HG03460 (cell line): ENCODE measurements around the gene AQP12A.

Experiments used
- ATAC-seq: cut with Tn5 transposase; IDR thresholded peaks from one replicate; pipeline ENCODE4 v1.9.1; 2021; ENCODE audit not compliant: unreplicated experiment

The AQP12A gene

DNA sequence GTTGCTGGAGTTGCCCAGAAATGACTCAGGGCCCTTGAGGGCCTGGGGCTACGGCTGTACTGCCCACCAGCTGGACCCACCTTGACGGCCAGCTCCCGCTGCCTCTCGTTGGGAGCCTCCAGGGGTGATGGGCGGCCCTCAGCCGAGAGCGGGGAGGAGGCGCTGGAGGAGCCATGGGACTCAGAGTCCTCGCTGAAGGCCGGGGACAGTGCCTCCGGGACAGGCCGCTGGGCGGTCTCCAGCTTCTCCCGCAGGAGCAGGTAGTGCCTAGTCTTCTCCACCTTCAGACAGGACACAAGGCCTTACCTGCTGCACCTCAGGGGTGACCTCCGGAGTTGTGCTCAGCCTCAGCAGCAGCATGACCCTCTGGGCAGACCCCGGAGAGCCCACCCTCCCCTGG lies 30.7 kb downstream of the AQP12A start:
- ATAC-seq, result no peak

DNA sequence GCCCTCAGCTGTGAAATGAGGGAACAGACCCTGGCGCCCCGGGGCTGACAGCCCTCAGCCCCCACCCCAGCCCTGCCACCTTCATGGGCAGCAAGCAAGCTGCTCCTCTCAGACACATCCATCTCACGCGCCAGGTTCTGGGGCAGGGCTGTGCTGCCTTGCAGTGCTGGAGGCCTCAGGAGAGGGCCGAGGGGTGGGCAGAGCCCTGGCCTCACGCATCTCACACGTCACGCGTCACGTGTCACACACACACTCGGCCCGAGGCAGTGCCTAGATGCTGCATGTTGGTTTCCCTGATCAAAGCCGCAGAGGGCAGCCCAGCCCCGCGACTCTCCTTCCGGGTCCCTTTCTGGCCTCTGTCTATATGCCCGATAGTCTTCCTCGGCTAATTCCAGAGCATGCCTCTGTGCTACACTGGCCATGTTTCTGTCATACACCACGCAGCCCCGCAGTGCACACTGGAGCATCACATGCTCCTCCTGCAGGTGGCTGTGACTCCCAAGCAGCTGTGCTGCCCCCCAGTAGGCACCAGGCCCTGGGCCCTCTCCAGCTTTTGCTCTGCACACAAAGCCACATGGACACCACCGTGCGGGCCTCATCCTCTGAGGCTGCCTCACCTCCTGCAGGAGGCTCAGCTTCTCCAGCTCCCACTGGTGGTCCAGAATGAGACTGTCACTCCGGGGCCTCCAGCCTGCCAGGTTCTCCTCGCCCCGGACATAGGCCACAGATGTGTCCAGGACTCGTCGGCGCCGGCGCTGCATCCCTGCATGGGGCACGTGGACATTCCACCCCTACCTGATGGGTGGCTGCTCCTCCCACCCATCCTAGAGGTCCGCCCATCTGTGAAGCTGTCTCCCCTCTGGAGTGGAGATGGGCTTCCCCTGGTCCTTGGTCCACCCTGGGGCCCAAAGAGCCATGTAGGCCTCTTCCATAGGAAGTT lies 31.4 kb downstream of the AQP12A start:
- ATAC-seq, result no peak

- no peak for ATAC-seq
Measured at GRCh38 chr2:240723851-240724250, 32.2 kb downstream of the AQP12A start.

DNA sequence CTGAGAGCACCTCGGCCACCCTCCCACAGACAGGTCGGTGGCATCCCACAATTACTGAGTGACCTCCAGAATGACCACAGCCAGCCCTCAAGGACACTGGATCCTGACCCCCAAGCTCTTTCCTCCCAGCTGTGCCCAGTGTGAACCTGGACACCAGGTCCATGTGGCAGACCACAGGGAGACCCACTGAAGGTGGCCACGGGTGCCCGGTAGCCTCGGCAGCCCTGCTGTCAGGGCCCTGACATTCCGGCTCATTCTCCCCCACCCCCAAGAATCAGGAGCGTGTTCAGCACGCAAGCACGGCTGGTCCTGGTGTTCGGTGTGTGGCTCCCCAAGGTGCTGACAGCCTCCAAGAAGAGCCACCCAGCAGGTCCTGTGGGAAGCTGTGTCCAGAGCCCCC lies 32.8 kb downstream of the AQP12A start:
- no peak for ATAC-seq

- ATAC-seq, result no peak
Measured at GRCh38 chr2:240725266-240725665, 33.6 kb downstream of the AQP12A start.

- no peak for ATAC-seq
Measured at GRCh38 chr2:240725671-240726070, 34.0 kb downstream of the AQP12A start.

DNA sequence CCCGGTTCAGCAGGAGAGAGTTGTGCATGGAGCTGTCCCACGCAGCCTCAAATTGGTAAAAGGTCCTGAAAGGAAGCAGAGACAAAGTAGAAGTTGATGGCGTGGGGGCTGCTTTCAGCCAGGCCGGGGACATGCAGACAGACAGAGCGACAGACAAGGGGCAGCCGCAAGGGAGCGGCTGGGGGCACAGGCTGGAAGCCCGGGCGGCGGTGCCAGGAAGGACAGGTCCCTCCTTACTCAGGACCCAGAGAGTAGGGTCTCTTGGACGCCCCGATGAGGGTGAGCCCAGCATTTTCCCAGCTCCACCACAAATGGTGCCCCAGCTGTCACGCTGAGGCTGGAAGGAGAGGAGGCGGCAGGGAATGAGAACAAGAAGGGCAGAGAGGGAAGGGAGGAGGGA lies 35.2 kb downstream of the AQP12A start:
- no peak for ATAC-seq

DNA sequence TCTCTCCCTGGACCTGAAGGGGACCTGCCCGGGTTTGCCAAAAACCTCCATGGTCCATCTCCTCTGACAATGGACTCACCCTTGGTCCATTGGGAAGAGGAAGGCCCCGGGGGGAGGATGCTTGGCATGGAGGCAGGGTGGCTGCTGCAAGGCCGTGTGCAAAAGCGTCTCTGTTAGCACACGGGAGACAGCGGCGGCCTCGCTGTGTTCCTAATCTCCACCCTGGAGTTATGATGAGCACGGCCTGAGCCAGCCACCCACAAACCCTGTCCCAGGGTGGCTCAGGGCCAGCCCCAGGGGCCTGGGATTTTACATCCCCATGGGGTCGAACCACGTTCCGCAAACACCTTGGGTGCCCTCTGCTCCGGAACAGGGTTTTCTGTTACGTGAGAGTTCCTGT lies 35.8 kb downstream of the AQP12A start:
- ATAC-seq, result no peak

DNA sequence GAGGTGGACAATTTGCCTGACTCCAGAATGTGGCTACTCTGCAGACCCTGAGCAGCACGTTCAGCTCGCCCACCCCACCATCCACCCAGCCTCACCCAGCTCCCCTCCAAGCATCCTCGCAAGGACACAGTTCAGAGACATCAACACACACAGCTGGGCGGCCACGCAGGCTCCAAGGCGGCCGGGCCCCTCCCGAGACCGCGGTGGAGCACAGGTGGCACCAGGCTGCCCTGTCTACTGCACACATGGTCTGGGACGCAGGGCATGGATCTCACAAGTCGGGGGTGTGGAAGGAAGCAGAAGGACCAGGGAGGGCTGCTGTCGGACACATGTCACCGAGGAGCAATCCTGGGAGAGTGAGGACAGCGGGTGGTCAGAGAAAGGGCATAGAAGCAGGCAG lies 36.2 kb downstream of the AQP12A start:
- no peak for ATAC-seq

- no peak for ATAC-seq
Measured at GRCh38 chr2:240728361-240728760, 36.7 kb downstream of the AQP12A start.

GRCh38 chr2:240728827-240729226 lies 37.2 kb downstream of the AQP12A start:
- no peak for ATAC-seq

DNA sequence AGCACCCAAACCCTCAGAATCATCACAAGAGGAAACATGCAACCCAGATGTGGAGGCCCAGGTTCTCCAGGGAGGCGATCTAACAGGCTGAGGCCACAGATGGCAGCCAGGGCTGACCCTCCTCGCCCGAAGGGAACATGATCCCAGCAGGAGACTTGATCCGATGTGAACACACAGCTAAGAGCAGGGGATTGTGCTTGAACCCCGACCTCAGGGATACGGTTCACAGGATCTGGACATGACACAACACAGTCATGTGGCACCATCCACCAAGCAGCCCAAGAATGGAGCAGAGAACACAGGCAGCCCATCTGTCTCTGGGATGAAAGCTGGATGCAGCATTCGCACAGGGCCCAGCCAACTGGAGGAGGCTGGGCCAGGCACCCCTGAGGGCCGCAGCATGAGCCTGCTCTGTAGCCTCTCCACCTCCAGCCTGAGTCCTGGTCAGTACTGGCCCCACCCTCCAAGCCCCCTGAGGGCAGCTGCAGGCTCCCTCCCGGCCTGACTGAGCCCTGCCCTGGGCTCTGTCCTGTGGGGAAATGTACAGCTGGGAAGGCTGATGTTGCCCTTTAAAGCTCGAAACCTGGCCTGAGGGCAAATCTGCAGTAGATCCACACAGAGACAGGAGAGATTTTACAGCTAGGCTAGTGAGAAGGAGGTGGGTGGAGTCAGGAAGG lies 39.0 kb downstream of the AQP12A start:
- ATAC-seq, result no peak

DNA sequence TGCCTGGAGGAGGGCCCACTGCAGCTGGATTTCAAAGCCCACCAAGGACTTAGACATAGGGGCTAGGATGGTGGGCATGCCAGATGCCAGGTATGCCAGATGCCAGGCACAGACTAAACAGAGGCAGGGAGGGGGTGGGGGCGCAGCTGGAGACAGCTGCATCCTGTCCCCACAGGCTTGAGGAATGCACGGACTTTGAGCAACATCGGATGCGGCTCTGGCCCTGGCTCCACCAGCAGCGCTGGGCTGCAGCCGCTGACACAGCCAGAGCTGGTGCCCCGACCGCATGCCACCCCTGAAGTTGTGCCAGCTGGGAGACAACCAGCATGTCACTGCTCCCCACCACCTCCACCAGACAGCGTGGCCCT lies 39.5 kb downstream of the AQP12A start:
- no peak for ATAC-seq

DNA sequence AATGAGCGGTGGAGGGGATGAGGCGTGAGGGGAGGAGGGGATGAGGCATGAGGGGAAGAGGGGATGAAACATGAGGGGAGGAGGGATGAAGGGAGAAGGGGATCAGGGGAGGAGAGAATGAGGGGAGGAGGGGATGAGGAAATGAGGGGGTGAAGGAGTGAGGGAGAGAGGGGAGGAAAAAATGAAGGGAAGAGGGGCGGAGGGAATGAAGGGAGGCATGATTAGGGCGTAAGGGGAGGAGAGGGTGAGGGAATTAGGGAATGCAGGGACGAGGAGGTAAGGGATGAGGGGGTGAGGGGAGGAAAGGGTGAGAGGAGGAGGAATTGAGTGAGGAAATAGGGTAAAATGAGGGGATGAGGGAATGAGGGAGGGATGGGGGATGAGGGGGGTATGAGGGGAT lies 40.5 kb downstream of the AQP12A start:
- no peak for ATAC-seq

GRCh38 chr2:240732911-240733622 lies 41.4 kb downstream of the AQP12A start:
- no peak for ATAC-seq

GRCh38 chr2:240733803-240734495 lies 42.3 kb downstream of the AQP12A start:
- no peak for ATAC-seq

- ATAC-seq, result no peak
Measured at GRCh38 chr2:240734756-240735155, 43.1 kb downstream of the AQP12A start.

DNA sequence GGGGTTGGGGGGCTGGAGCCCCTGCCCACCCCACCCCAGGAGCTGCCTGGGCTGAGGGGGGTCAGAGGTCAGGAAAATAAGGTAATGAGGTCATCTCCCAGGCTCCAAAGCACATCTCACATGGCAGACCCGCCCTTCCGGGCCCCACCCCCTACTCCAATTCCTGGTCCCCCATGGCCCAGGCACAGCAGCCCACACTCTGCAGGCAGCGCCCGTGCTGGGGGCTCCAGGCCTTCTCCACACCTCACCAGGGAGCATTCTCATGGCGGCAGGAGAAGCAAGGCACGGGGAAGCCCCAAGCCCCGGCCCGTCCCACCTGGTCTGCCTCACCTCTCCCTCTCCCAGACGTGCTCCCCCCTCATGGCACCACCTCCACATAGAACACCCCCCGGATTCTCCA lies 43.8 kb downstream of the AQP12A start:
- no peak for ATAC-seq

DNA sequence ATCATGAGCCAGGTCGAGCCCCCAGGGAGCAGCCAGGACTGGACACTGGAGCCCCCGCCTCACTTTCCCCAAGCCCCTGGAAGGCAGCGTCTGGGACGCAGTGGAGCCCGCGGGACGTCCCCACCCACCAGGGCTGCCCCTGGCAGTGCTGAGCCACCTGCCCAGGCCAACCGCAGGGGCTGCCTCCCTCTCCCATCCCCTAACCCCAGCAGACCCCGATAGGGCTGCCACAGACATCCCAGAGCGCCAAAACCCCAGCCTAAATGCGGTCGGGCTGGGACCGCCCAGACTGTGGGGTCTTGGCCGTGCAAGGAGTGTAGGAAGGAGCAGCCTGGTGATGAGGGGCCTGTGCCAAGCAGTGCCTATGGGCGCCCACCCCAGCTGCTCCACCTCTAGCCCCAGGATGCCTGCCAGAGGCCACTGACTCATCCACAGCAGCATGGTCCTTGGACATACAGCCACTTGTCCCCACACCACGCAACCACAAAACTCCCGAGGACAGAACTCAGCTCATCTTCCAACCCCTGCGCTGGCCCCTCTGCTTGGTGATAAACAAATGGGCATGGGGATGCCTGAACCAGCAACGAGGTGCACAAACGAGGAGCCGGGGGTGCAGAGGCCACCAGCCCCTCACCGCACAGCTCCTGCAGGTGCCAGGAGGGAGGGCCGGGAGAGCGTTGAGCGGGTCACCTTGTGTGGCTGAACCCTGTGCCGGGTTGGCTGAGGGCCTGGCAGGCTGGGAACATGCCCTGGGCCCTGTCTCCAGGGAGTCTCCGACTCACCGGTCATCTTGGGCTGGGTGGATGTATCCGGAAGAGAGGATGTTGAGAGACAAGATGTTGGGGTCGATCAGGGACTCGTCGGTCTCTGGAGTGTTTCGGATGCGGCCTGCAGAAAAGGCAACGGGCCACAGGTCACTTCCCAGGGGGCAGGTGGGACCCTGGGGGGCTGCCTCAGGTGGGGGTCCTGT lies 44.9 kb downstream of the AQP12A start:
- no peak for ATAC-seq

DNA sequence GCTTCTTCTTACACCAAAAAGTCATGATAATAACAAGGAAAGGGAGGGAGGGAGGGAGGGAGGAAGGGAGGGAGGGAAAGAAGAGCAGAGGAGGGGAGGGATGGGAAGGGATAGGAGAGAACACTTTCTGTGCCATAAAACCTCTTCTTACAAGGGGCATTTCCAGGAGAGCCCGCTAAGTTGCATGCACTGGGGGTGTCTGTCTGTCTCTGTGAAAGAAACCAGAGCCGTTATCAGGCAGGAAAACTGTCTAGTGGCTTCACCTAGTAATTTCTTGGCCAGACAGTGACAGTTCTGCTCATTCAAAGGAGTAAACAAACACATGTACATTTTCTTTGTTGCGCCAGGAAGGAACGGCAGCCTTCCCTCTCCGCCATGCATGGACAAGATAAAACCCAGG lies 45.8 kb downstream of the AQP12A start:
- no peak for ATAC-seq
